Left cardiac atrium (tissue), 4 donors: Measurements from ENCODE around the gene CDKN2B. TPM values are rescaled to one million over a fixed set of nuclear protein-coding genes. Genes with fewer than 3 reads are reported as not detected.
A peak's percentile ranks its signal among the peaks of the same experiment; 100 is the strongest.

Experiments used
- ATAC-seq, 2 donors: fragments of 200-7000 bp; cut with Tn5 transposase; one replicate each; pipeline ENCODE4 v1.9.1; 2020; ENCODE audit warnings: mild to moderate bottlenecking in 2 of 2, moderate library complexity in 2 of 2
- DNase-seq: peaks from one replicate; pipeline ENCODE4 v3.0.0-alpha.2; 2020
- intact Hi-C, 2 donors: fragments of 100-400 bp; cut with DNase I; formaldehyde crosslinking; loops; one replicate each; pipeline versions ENCODE4 v1.14.1 to v1.15.1; 2022 to 2023
- total RNA-seq, 2 donors: library from RNA; stranded (reverse); fragmentation: NEBNext Ultra II Directional; extraction: Animal tissue kit (Norgen Biotek cat#: 25700); gene quantifications; one replicate each; pipeline ENCODE4 v1.2.1, GENCODE V29; 2021
- donor health status: DM: no; HTN: yes; CAD: no.
- donor health status: DM: no; HTN: yes; CAD: no; lungs with severe emphysema.
- donor health status: DM: yes; HTN: yes; CAD: no.
- donor health status: Dilated cardiomyopathy.

The CDKN2B gene
- total RNA-seq, 2 donors from 2014 or later: 3.6 to 7.9 TPM

- no peak for DNase-seq
- no peak for ATAC-seq
- intact Hi-C loops: loop anchor here (2.0 to 10.0 kb wide), 2 partner anchors 223 to 225 kb away; no protein-coding TSS in a partner anchor
These were observed 29.0 kb upstream of the CDKN2B start for GRCh38 chr9:22037954-22038690.

- DNase-seq (no peak), ATAC-seq (no peak)
- intact Hi-C loops: loop anchor here in 1 of 2 donors (10.0 kb wide), 1 partner anchor 222 kb away; no protein-coding TSS in a partner anchor
These were observed 27.9 kb upstream of the CDKN2B start for GRCh38 chr9:22036866-22037626.

GRCh38 chr9:22035591-22036011 lies 26.5 kb upstream of the CDKN2B start:
- DNase-seq: no peak
- no peak for ATAC-seq
- intact Hi-C loops: loop anchor here in 1 of 2 donors (10.0 kb wide), 1 partner anchor 221 kb away; no protein-coding TSS in a partner anchor

GRCh38 chr9:22033012-22033630 lies 24.0 kb upstream of the CDKN2B start:
- DNase-seq (no peak), ATAC-seq (no peak)
- intact Hi-C loops: loop anchor here in 1 of 2 donors (10.0 kb wide), 1 partner anchor 218 kb away; no protein-coding TSS in a partner anchor

GRCh38 chr9:22031655-22032411 lies 22.7 kb upstream of the CDKN2B start:
- ATAC-seq: no peak
- intact Hi-C loops: loop anchor here in 1 of 2 donors (10.0 kb wide), 1 partner anchor 217 kb away; no protein-coding TSS in a partner anchor
- no peak for DNase-seq

GRCh38 chr9:22030101-22030598 lies 21.0 kb upstream of the CDKN2B start:
- ATAC-seq (peak in 1 of 2 donors; percentile 78), DNase-seq (no peak)
- intact Hi-C loops: loop anchor here in 1 of 2 donors (10.0 kb wide), 1 partner anchor 215 kb away; no protein-coding TSS in a partner anchor

- ATAC-seq (no peak), DNase-seq (no peak)
- intact Hi-C loops: no loop called here
These were observed 20.1 kb upstream of the CDKN2B start for GRCh38 chr9:22029231-22029630.

- DNase-seq (no peak), ATAC-seq (no peak)
- intact Hi-C loops: no loop called here
These were observed 19.3 kb upstream of the CDKN2B start for GRCh38 chr9:22028394-22028793.

- ATAC-seq: no peak
- intact Hi-C loops: no loop called here
- no peak for DNase-seq
These were observed 17.6 kb upstream of the CDKN2B start for GRCh38 chr9:22026696-22027095.

- DNase-seq (no peak), ATAC-seq (no peak)
- intact Hi-C loops: no loop called here
These were observed 13.3 kb upstream of the CDKN2B start for GRCh38 chr9:22022396-22022795.

GRCh38 chr9:22010866-22011625 lies 1.9 kb upstream of the CDKN2B start:
- DNase-seq (no peak), ATAC-seq (no peak)
- intact Hi-C loops: no loop called here

- no peak for DNase-seq
- ATAC-seq: no peak
- intact Hi-C loops: loop anchor here in 1 of 2 donors (10.0 kb wide), 1 partner anchor 195 kb away; no protein-coding TSS in a partner anchor
These were observed 382 bp upstream of the CDKN2B start for GRCh38 chr9:22009506-22009867.

- intact Hi-C loops: loop anchor here in 1 of 2 donors (10.0 kb wide), 1 partner anchor 194 kb away; no protein-coding TSS in a partner anchor
- no peak for ATAC-seq
- DNase-seq: no peak
These were observed 755 bp downstream of the CDKN2B start for GRCh38 chr9:22008384-22008716.

GRCh38 chr9:22005702-22006606 lies 3.2 kb downstream of the CDKN2B start:
- intact Hi-C loops: loop anchor here in 1 of 2 donors (10.0 kb wide), 1 partner anchor 191 kb away; no protein-coding TSS in a partner anchor
- DNase-seq: no peak
- no peak for ATAC-seq

GRCh38 chr9:22005021-22005701 lies 3.9 kb downstream of the CDKN2B start:
- intact Hi-C loops: loop anchor here in 1 of 2 donors (10.0 kb wide), 1 partner anchor 190 kb away; no protein-coding TSS in a partner anchor
- DNase-seq (no peak), ATAC-seq (no peak)

- ATAC-seq: no peak
- intact Hi-C loops: loop anchor here in 1 of 2 donors (10.0 kb wide), 1 partner anchor 187 kb away; no protein-coding TSS in a partner anchor
- no peak for DNase-seq
These were observed 7.1 kb downstream of the CDKN2B start for GRCh38 chr9:22002038-22002437.
